ENCODE results near the gene SERINC4.
A peak's percentile ranks its signal among the peaks of the same experiment; 100 is the strongest.
"Not testable (repeated sequence)": the region's sequence is repeated elsewhere in the genome, so short reads cannot be mapped to it uniquely, and the experiment has no call there.

Gene SERINC4

DNA sequence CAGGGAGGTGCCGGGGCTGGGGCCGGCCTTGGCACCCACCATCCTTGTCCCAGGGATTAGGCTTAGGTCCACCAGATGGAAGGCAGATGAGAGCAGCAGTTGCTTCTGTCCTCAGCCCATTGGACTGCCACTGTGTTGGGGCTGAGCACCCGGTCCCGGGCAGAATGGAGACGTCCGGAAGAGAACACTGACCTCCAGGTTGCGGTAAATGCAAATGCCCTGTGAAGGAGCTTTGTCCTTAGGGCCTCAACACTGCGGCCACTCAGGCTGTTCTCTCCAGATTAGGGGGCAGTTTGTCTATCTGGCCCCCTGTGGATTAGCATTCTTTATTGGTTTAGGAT, at the start of gene SERINC4:
SERINC4 (minus strand) TSS at position 276 of the 341 bp plus-strand sequence; CDS start at position 42, 234 bp downstream.
- no peak for DNase-seq (ENCODE audit: low read depth in 1 of 2, low spot score in 1 of 2)

DNA sequence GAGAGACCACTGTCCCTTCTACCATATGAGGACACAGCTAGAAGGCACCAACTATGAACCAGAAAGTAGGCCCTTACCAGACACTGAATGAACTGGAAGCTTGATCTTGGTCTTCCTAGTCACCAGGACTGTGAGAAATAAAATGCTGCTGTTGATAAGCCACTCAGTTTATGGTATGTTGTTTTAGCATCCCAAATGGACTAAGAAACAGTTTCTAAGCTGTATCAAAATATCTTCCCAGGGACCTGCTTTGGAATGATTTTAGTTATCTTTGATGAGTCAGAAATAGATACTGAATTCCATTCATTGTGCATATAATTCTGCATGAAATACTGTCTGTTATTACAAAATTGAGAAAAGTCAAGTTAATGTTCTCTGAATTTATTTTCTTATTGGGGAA, 45.4 kb upstream of the SERINC4 start:
- DNase-seq (ENCODE audit: low read depth in 1 of 2, low spot score in 1 of 2): no peak

DNA sequence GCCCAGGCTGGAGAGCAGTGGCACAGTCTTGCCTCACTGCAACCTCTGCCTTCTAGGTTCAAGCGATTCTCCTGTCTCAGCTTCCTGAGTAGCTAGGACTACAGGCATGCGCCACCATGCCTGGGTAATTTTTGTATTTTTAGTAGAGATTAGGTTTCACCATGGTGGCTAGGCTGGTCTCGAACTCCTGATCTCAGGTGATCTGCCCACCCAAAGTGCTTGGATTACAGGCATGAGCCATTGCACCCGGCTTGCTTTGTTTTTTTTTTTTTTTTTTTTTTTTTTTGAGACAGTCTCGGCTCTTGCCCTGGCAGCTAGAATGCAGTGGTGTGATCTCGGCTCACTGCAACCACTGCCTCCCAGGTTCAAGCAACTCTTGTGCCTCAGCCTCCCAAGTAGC, 32.5 kb upstream of the SERINC4 start:
- DNase-seq (ENCODE audit: low read depth in 1 of 2, low spot score in 1 of 2): not testable (repeated sequence)

DNA sequence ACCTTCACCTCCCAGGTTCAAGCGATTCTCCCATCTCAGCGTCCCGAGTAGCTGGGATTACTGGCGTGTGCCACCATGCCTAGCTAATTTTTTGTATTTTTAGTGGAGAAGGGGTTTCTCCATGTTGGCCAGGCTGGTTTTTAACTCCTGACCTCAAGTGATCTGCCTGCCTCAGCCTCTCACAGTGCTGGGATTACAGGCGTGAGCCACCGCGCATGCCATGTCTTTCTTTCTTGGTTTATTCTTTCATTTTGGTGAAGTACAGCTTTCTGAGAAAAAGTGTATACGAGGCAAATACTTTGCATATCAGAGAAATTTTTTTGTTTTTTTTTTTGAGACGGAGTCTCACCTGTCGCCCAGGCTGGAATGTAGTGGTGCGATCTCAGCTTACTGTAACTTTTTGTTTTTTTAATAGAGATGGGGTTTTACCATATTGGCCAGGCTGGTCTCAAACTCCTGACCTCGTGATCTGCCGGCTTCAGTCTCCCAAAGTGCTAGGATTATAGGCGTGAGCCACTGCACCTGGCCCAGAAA, 31.6 kb upstream of the SERINC4 start:
- not testable (repeated sequence) for DNase-seq (ENCODE audit: low read depth in 1 of 2, low spot score in 1 of 2)

DNA sequence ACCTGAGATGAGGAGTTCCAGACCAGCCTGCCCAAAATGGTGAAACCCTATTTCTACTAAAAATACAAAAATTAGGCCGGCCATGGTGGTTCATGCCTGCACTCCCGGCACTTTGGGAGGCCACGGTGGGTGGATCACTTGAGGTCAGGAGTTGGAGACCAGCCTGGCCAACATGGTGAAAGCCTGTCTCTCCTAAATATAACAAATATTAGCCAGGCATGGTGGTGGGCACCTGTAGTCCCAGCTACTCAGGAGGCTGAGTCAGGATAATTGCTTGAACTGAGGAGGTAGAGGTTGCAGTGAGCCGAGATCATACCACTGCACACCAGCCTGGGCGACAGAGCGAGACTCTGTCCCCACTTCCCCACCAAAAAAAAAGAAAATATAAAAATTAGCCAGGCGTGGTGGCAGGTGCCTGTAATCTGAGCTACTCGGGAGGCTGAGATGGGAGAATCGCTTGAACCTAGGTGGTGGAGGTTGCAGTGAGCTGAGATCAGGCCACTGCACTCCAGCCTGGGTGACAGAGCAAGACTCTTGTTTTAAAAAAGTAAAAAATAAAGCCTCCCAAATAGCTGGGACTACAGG, 30.8 kb upstream of the SERINC4 start:
- not testable (repeated sequence) for DNase-seq (ENCODE audit: low read depth in 1 of 2, low spot score in 1 of 2)

DNA sequence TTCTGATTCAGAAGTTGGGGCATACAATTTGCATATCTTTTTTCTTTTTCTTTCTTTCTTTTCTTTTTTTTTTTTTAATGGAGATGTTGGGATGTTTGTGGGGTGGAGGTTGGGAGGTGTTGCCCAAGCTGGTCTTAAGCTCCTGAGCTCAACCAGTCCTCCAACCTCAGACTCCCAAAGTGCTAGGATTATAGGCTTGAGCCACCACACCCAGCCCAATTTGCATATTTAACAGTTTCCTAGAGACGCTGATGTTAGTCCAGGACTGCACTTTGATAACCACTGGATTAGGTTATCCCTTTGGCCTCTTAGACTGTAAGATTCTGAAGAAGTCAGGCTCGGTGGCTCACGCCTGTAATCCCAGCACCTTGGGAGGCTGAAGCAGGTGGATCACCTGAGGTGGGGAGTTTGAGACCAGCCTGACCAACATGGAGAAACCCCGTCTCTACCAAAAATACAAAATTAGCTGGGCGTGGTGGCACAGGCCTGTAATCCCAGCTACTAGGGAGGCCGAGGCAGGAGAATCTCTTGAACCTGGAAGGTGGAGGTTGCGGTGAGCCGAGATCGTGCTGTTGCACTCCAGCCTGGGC, 30.0 kb upstream of the SERINC4 start:
- DNase-seq (ENCODE audit: low read depth in 1 of 2, low spot score in 1 of 2): not testable (repeated sequence)

DNA sequence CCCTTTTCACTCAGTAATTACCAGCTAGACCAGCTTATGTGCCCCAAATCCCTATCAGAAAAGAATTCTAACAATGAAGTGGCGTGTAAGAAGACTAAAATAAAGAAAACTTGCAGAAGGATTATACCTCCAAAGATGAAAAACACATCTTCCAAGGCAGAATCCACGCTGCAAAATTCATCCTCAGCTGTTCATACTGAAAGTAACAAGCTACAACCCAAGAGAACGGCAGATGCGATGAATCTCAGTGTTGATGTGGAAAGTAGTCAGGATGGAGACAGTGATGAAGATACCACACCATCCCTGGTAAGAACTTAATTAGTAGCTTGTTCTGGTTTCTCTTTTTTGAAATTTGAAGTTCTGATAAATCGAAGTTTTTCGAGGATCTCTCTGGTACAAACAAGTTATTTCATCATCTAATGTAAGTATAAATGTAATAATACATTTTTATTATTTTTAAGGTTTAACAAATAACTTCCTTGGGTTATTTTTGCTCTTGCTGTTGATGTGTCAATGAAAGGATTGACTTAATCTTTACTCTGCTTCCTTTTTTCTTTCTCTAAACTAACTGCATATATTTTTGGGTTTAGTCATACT, 28.1 kb upstream of the SERINC4 start:
- no peak for DNase-seq (ENCODE audit: low read depth in 1 of 2, low spot score in 1 of 2)

DNA sequence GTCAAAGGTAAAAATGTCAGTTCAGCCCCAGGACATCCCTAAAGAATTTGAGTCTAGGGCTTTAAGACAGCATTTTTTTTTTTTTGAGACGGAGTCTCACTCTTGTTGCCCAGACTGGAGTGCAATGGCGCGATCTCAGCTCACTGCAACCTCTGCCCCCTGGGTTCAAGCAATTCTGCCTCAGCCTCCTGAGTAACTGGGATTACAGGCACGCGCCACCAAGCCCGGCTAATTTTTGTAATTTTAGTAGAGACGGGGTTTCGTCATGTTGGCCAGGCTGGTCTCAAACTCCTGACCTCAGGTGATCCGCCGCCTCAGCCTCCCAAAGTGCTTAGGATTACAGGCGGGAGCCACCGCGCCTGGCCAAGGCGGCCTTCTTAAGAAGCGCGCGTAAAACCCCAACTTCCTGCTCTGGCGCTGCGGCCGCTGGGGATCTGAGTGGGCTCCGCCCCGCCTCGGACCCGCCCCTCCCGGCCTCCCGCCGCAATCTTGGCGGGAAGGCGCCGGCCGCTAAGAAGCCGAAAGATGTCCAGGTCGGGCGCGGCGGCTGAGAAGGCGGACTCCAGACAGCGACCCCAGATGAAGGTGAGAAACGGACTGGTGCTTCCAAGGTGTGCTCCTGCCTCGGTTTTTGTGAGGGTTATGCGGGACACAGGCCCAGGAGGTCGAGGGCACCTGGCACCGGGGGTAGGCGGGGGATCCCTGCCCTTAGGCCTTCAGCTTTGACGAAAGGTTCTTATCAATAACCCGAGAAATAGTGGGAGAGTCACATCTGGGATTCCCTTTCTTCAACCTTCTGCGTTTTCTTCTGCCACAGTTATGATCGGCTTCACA, 26.7 kb upstream of the SERINC4 start, which contains the start of gene WDR76:
WDR76 (plus strand) TSS at position 495 of the 834 bp plus-strand sequence; CDS start at position 526, 31 bp downstream.
- peak; percentile 38 to 63 for DNase-seq (ENCODE audit: low read depth in 1 of 2, low spot score in 1 of 2)

DNA sequence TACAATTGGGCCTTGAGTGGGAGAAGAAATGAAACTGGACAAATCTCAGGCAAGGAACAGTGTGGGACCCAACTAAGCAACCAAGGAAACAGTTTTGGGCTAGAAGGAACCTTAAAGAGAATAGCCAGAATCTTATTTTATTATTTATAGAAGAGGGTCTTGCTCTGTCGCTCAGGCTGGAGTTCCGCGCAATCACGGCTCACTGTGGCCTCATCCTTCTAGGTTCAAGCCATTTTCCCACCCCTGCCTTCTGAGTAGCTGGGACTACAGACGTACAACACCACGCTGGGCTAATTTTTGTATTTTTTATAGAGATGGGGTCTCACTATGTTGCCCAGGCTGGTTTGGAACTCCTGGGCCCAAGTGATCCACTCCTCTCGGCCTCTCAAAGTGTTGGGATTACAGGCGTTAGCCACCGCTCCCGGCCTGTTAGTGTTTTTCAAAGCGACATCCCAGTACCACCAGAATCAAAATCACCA, 26.0 kb upstream of the SERINC4 start:
- DNase-seq (ENCODE audit: low read depth in 1 of 2, low spot score in 1 of 2): no peak

DNA sequence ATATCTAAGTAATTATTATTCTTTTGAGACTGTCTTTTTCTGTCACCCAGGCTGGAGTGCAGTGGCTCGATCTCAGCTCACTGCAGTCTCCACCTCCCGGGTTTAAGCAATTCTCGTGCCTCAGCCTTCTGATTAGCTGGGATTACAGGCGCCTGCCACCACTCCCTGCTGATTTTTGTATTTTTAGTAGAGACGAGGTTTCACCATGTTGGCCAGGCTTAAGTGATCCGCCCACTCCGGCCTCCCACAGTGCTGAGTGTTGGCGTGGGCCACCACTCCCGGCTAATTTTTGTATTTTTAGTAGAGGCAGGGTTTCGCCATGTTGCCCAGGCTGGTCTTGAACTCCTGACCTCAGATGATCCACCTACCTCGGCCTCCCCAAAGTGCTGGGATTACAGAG, 25.3 kb upstream of the SERINC4 start:
- not testable (repeated sequence) for DNase-seq (ENCODE audit: low read depth in 1 of 2, low spot score in 1 of 2)

DNA sequence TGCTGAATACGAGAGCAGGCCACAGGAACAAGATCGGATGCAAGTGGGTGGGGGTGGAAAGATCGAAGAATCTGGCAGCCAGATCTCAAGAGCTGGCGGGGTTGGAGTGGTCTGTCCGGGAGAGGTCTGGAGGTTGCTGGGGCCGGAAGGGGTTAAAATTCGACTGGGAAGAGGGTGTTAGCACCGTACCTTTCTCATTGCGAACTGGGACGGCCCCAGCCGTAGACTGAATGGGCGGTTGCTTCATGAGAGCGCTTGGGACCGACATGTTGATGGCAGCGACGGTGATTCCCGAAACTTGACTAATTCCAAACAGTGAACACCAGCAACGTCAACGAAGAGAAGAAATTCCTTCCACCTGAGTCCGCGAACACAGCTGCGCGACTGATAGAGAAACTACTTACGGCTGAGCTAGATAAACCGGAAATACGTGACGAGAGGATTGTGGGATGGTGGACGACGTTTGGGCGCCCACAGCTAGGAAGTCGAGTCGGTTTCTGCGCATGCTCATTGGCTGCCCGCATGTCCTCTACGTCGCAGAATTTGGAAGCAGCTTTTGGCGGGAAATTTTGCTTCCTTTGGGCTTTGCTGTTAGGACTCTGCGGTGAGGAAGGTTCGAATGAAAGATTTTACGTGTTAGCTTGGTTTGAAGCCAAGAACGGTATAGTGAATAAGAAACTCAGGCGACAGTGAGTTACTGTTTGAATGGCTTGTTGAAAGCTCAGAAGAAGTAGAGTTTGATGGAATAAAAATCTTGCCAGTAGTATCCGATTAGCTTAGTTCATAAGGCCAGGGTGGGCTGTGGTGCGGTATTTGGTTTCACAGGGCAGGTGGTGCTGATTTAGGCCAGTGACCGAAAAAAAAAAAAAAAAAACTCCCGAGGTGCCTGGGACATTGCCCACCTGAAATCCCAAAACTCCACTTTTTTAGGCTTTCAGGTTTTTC, 24.6 kb upstream of the SERINC4 start, which contains the start of gene MFAP1:
MFAP1 (minus strand) TSS at position 389 of the 945 bp plus-strand sequence; CDS start at position 268, 121 bp downstream.
- DNase-seq (ENCODE audit: low read depth in 1 of 2, low spot score in 1 of 2): peak; percentile 75 to 84

DNA sequence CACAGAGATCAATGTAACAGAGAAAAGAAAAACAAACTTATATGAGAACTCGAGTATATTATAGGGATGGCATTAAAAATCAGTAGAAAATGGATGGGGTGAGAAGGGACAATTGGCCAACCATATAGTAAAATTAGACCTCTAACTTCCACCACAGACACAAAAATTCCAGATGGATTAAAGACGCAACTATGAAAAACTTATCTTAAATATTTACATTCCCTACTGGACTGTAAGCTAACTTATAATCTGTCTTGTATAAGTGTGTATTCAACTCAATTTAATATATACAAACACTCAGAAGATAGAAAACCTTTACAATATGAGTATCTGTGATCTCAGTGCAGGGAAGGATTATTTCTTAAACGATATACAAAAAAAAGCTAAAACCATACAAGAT, 21.5 kb upstream of the SERINC4 start:
- DNase-seq (ENCODE audit: low read depth in 1 of 2, low spot score in 1 of 2): no peak

DNA sequence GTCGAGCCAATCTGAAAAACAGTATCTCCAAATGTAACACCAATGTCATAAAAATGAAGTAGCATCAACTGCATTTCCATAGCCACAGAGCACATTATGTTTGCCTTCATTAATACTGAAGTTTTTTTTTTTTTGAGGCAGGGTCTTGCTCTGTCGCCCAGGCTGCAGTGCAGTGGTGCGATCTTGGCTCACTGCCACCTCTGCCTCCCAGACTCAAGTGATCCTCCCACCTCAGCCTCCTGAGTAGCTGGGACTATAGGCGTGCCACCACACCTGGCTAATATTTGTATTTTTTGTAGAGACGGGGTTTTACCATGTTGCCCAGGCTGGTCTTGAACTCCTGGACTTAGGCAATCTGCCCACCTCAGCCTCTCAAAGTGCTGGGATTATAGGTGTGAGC, 15.0 kb upstream of the SERINC4 start:
- DNase-seq (ENCODE audit: low read depth in 1 of 2, low spot score in 1 of 2): not testable (repeated sequence)

DNA sequence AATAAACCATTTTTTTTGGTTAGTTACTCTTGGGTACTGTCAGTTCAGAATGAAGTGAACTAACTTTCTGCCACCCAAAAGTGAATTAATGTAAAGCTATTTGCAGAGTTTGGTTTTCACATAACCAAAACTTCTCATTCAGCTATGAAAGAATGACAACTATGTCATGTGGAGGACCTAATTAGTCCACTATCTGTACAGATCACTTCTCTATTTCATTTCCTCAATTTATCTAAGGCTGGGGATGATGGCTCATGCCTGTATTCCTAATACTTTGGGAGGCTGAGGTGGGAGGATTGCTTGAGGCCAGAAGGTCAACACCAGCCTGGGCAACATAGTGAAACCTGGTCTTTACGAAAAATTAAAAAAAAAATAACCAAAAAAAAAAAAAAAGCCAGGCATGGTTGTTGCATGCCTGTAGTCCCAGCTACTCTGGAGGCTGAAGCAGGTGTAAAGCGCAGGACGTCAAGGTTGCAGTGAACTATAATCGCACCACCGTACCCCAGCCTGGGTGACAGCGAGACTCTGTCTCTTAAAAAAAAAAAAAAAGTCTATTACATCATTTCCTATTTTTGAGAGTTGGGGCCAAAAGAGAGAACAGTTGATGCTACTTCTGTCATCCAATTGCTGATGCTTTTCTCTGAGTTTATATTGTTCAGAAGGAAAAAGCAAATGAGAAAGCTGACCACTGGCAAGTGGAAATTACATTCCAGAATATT, 9.1 kb upstream of the SERINC4 start:
- DNase-seq (ENCODE audit: low read depth in 1 of 2, low spot score in 1 of 2): no peak

DNA sequence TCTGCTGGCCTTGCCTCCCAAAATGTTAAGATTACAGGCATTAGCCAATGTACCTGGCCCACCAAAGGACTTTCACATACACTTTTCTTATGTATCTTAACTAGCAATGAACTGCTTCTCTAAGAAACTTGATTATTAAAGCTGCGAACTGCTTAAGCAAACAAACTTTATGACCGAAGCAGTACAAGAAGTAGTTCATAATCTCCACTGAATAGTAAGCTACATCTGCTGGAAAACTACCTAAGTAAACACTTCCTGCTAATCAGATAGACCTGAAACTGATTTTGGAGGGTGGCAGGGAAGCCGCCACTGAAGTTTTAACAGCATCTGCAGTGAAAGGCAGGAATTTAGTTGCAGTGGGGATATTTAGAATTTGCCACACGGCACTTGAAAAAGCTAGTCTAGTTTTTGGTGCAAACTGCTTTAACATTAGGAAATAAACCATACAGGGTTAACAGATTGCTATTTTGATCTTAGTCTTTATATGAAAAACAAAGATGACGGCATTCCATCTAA, 8.5 kb upstream of the SERINC4 start:
- no peak for DNase-seq (ENCODE audit: low read depth in 1 of 2, low spot score in 1 of 2)

DNA sequence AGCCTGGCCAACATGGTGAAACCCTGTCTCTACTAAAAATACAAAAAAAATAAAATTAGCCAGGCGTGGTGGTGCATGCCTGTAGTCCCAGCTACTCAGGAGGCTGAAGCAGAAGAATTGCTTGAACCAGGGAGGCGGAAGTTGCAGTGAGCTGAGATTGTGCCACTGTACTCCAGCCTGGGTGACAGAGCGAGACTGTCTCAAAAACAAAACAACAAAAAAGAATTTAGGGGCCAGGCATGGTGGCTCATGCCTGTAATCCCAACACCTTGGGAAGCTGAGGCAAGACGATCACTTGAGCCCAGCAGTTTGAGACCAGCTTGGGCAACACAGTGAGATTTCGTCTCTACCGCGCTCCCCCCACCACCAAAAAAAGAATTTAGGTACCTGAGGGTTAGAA, 2.7 kb upstream of the SERINC4 start:
- not testable (repeated sequence) for DNase-seq (ENCODE audit: low read depth in 1 of 2, low spot score in 1 of 2)

DNA sequence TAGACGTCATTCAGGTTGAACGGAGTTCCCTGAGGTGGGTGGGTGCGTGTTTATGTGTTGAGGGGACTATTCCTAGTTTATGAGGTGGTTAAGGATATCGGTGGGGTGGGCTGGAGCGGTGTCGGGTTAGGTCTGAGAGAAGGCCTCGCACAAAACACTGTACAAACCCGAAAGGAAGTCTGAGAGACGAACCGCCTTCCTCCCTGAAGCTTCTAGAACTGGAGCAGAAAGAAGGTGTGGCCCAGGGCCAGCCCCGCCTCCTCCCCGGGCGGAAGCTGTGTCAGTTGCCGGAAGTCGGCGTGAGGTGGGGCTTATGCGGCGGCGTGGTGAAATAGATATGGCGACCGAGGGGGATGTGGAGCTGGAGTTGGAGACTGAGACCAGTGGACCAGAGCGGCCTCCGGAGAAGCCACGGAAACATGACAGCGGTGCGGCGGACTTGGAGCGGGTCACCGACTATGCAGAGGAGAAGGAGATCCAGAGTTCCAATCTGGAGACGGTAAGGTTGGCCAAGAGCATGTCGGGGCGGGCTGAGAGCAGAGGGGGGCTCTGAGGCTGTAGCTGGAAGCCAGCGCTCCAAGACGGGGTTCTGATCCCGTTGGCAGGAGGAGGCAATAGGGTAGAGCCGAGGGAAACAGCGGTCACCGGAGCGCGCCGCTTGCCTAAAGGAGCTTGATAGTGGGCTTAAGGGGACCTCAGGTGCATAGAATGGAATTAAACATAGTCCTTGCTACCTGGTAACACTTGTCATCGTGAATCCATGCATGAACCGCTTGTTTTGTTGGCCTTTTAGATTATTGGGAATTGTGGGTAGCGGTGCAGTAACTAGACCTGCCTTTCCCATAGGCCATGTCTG, 494 bp upstream of the SERINC4 start, which contains the start of gene HYPK:
HYPK (plus strand) TSS at position 314 of the 856 bp plus-strand sequence; CDS start at position 338, 24 bp downstream.
- peak; percentile 85 to 88 for DNase-seq (ENCODE audit: low read depth in 1 of 2, low spot score in 1 of 2)

All from activated T-helper 1 cell treated with anti-CD3 and anti-CD28 coated beads, Interleukin-2, amount 50 U/mL, for 16 hours (primary cell).